MG63 (cell line): ENCODE measurements around the gene CCDC179. TPM values are rescaled to one million over a fixed set of nuclear protein-coding genes. Genes with fewer than 3 reads are reported as not detected.
A peak's percentile ranks its signal among the peaks of the same experiment; 100 is the strongest.

Source experiments
- DNase-seq: peaks from one replicate; pipeline ENCODE4 v3.0.0-alpha.2; 2020
- H3K27me3 ChIP-seq: fragments of 250-450 bp; sonication (Bioruptor Pico); 2 replicates; pipeline ENCODE4 v1.5.1; 2020; ENCODE audit warnings: mild to moderate bottlenecking, moderate library complexity
- H3K36me3 ChIP-seq: fragments of 250-450 bp; sonication (Bioruptor Pico); 2 replicates; pipeline ENCODE4 v1.5.1; 2020; ENCODE audit warnings: mild to moderate bottlenecking, moderate library complexity
- H3K4me3 ChIP-seq: fragments of 250-450 bp; sonication (Bioruptor Pico); 2 replicates; pipeline ENCODE4 v1.5.1; 2020; ENCODE audit warnings: mild to moderate bottlenecking, moderate library complexity
- H3K9me3 ChIP-seq: fragments of 250-450 bp; sonication (Bioruptor Pico); 2 replicates; pipeline ENCODE4 v1.5.1; 2020; ENCODE audit warnings: mild to moderate bottlenecking, moderate library complexity
- total RNA-seq: library from RNA; depleted of rRNA; stranded (reverse); fragments of >200 nt; shearing (Covaris generic); gene quantifications from 2 replicates; pipeline ENCODE4 v1.2.3, GENCODE V29; 2014; ENCODE audit warnings: low replicate concordance; rRNA removed

The CCDC179 gene
- total RNA-seq = not detected in 2 replicates

- Histone ChIP-seq H3K9me3 (no peaks in the 10 kb centered on the region), H3K27me3 (no peaks in the 10 kb centered on the region), H3K36me3 (no peaks in the 10 kb centered on the region), H3K4me3 (no peak within 1 kb of the TSS)
- no peak for DNase-seq
Observed at GRCh38 chr11:22860241-22860640, at the start of gene CCDC179. CCDC179 (minus strand) TSS chr11:22860474; CDS start chr11:22860421, 53 bp downstream.

GRCh38 chr11:22903782-22904181, 43.5 kb upstream of the CCDC179 start:
- Histone ChIP-seq H3K9me3 (no peaks in the 10 kb centered on the region), H3K27me3 (no peaks in the 10 kb centered on the region), H3K36me3 (no peaks in the 10 kb centered on the region), H3K4me3 (no peak overlapping the region)
- DNase-seq = no peak

- H3K9me3 ChIP-seq = no peaks in the 10 kb centered on the region
- DNase-seq = no peak
Observed at GRCh38 chr11:22901603-22902002, 41.3 kb upstream of the CCDC179 start.

GRCh38 chr11:22900764-22901486, 40.7 kb upstream of the CCDC179 start:
- Histone ChIP-seq H3K9me3 (no peaks in the 10 kb centered on the region), H3K36me3 (no peaks in the 10 kb centered on the region), H3K27me3 (no peaks in the 10 kb centered on the region), H3K4me3 (no peak overlapping the region)
- DNase-seq = no peak

More at GRCh38 chr11:22901603-22902002, 41.3 kb upstream of the CCDC179 start:
- H3K4me3 ChIP-seq = no peak overlapping the region
- H3K27me3 ChIP-seq = no peaks in the 10 kb centered on the region
- no peaks in the 10 kb centered on the region for H3K36me3 ChIP-seq

- DNase-seq = no peak
- H3K4me3 ChIP-seq = no peak overlapping the region
- H3K9me3 ChIP-seq = no peaks in the 10 kb centered on the region
- no peaks in the 10 kb centered on the region for H3K36me3 ChIP-seq
- H3K27me3 ChIP-seq = no peaks in the 10 kb centered on the region
Observed at GRCh38 chr11:22898036-22898435, 37.8 kb upstream of the CCDC179 start.

- H3K36me3 ChIP-seq = no peaks in the 10 kb centered on the region
- DNase-seq = no peak
- no peaks in the 10 kb centered on the region for H3K27me3 ChIP-seq
Observed at GRCh38 chr11:22890227-22890626, 30.0 kb upstream of the CCDC179 start.

GRCh38 chr11:22884217-22884616, 23.9 kb upstream of the CCDC179 start:
- Histone ChIP-seq H3K4me3 (no peak overlapping the region), H3K9me3 (no peaks in the 10 kb centered on the region), H3K36me3 (no peaks in the 10 kb centered on the region), H3K27me3 (no peaks in the 10 kb centered on the region)
- no peak for DNase-seq

More at GRCh38 chr11:22890227-22890626, 30.0 kb upstream of the CCDC179 start:
- H3K4me3 ChIP-seq = no peak overlapping the region
- no peaks in the 10 kb centered on the region for H3K9me3 ChIP-seq

- DNase-seq = no peak
- no peak overlapping the region for H3K4me3 ChIP-seq
- H3K36me3 ChIP-seq = no peaks in the 10 kb centered on the region
- H3K9me3 ChIP-seq = no peaks in the 10 kb centered on the region
- no peaks in the 10 kb centered on the region for H3K27me3 ChIP-seq
Observed at GRCh38 chr11:22879630-22880029, 19.4 kb upstream of the CCDC179 start.

GRCh38 chr11:22878604-22879003, 18.3 kb upstream of the CCDC179 start:
- DNase-seq = no peak
- Histone ChIP-seq H3K27me3 (no peaks in the 10 kb centered on the region), H3K9me3 (no peaks in the 10 kb centered on the region), H3K36me3 (no peaks in the 10 kb centered on the region), H3K4me3 (no peak overlapping the region)

- H3K4me3 ChIP-seq = no peak overlapping the region
- no peaks in the 10 kb centered on the region for H3K9me3 ChIP-seq
- no peak for DNase-seq
- H3K36me3 ChIP-seq = no peaks in the 10 kb centered on the region
- no peaks in the 10 kb centered on the region for H3K27me3 ChIP-seq
Observed at GRCh38 chr11:22878039-22878438, 17.8 kb upstream of the CCDC179 start.

GRCh38 chr11:22875869-22876473, 15.7 kb upstream of the CCDC179 start:
- no peaks in the 10 kb centered on the region for H3K27me3 ChIP-seq
- DNase-seq = peak; percentile 5
- H3K36me3 ChIP-seq = no peaks in the 10 kb centered on the region
- no peaks in the 10 kb centered on the region for H3K9me3 ChIP-seq
- H3K4me3 ChIP-seq = no peak overlapping the region

- no peak overlapping the region for H3K4me3 ChIP-seq
- no peaks in the 10 kb centered on the region for H3K9me3 ChIP-seq
- no peak for DNase-seq
- H3K27me3 ChIP-seq = no peaks in the 10 kb centered on the region
- no peaks in the 10 kb centered on the region for H3K36me3 ChIP-seq
Observed at GRCh38 chr11:22869325-22869724, 9.1 kb upstream of the CCDC179 start.

GRCh38 chr11:22859756-22860155, 518 bp downstream of the CCDC179 start:
- Histone ChIP-seq H3K9me3 (no peaks in the 10 kb centered on the region), H3K27me3 (no peaks in the 10 kb centered on the region), H3K4me3 (no peak overlapping the region), H3K36me3 (no peaks in the 10 kb centered on the region)
- DNase-seq = no peak

GRCh38 chr11:22851477-22851876, 8.8 kb downstream of the CCDC179 start:
- Histone ChIP-seq H3K36me3 (no peaks in the 10 kb centered on the region), H3K4me3 (no peak overlapping the region), H3K27me3 (no peaks in the 10 kb centered on the region), H3K9me3 (no peaks in the 10 kb centered on the region)
- no peak for DNase-seq

GRCh38 chr11:22846726-22847125, 13.5 kb downstream of the CCDC179 start:
- no peaks in the 10 kb centered on the region for H3K9me3 ChIP-seq
- H3K4me3 ChIP-seq = no peak overlapping the region
- DNase-seq = no peak
- no peaks in the 10 kb centered on the region for H3K27me3 ChIP-seq
- H3K36me3 ChIP-seq = no peaks in the 10 kb centered on the region

- no peaks in the 10 kb centered on the region for H3K9me3 ChIP-seq
- H3K27me3 ChIP-seq = no peaks in the 10 kb centered on the region
- no peaks in the 10 kb centered on the region for H3K36me3 ChIP-seq
- no peak for DNase-seq
- H3K4me3 ChIP-seq = no peak overlapping the region
Observed at GRCh38 chr11:22832315-22833015, 27.8 kb downstream of the CCDC179 start.

GRCh38 chr11:22830082-22830414, 30.2 kb downstream of the CCDC179 start:
- no peak for DNase-seq
- no peaks in the 10 kb centered on the region for H3K36me3 ChIP-seq

More at GRCh38 chr11:22830082-22830414, 30.2 kb downstream of the CCDC179 start:
- H3K27me3 ChIP-seq = no peaks in the 10 kb centered on the region
- H3K9me3 ChIP-seq = no peaks in the 10 kb centered on the region
- H3K4me3 ChIP-seq = peak overlapping the region; percentile 79
